GM23248 (cell line): Measurements from ENCODE around the gene MAGIX.

Experiments used
- EZH2 ChIP-seq: fragments of 200-600 bp; sonication (generic); IDR thresholded peaks from 2 replicates; pipeline ENCODE4 v1.6.1; 2018; ENCODE audit warnings: antibody characterized with exemption, mild to moderate bottlenecking; ENCODE audit not compliant: insufficient read depth, poor library complexity, severe bottlenecking
- EZH2phosphoT487 ChIP-seq: fragments of 200-600 bp; sonication (generic); IDR thresholded peaks from 2 replicates; pipeline ENCODE4 v1.6.1; 2018; ENCODE audit warnings: antibody characterized with exemption, moderate library complexity, mild to moderate bottlenecking, low read depth; ENCODE audit not compliant: insufficient read depth

GRCh38 chrX:49189606-49190005, 27.0 kb downstream of the MAGIX start:
- TF ChIP-seq EZH2 (no peak), EZH2phosphoT487 (no peak)
